Natural killer cell (primary cell): Measurements from ENCODE around the gene SMIM7. TPM values are rescaled to one million over a fixed set of nuclear protein-coding genes. Genes with fewer than 3 reads are reported as not detected.

Source experiments
- ATAC-seq, 3 donors: fragments of 150-1000 bp in 2 of 3; fragments of 200-7000 bp in 1 of 3; cut with Tn5 transposase; 1 replicate in 1 of 3; 2 replicates in 2 of 3; pipeline ENCODE4 v1.10.0; 2021; ENCODE audit warnings: mild to moderate bottlenecking in 2 of 3, moderate library complexity in 2 of 3
- DNase-seq, 2 donors: peaks; one replicate each; pipeline versions ENCODE4 v3.0.0 to v3.0.0-alpha.2; 2013 to 2021; ENCODE audit warnings: mixed read lengths in 1 of 2
- H3K27ac ChIP-seq: one replicate; pipeline ENCODE4 v1.5.1; 2013; ENCODE audit warnings: mild to moderate bottlenecking, low read length
- H3K27me3 ChIP-seq: one replicate; pipeline ENCODE4 v1.6.1; 2013; ENCODE audit warnings: low read length; ENCODE audit not compliant: control insufficient read depth, insufficient read depth
- H3K36me3 ChIP-seq: one replicate; pipeline ENCODE4 v1.6.1; 2013; ENCODE audit warnings: low read length; ENCODE audit not compliant: control insufficient read depth, insufficient read depth
- H3K4me1 ChIP-seq: one replicate; pipeline ENCODE4 v1.6.1; 2013; ENCODE audit warnings: low read length; ENCODE audit not compliant: control insufficient read depth, insufficient read depth
- H3K4me3 ChIP-seq: one replicate; pipeline ENCODE4 v1.5.1; 2013; ENCODE audit warnings: low read length
- H3K9me3 ChIP-seq: one replicate; pipeline ENCODE4 v1.6.1; 2013; ENCODE audit warnings: low read length; ENCODE audit not compliant: control insufficient read depth, insufficient read depth
- H3K27ac Mint-ChIP-seq, 2 donors: one replicate each; pipeline ENCODE4 v1.8.0; 2022; ENCODE audit warnings: mild to moderate bottlenecking in 2 of 2, mixed read lengths in 2 of 2, moderate library complexity in 1 of 2
- H3K27me3 Mint-ChIP-seq, 2 donors: one replicate each; pipeline ENCODE4 v1.8.0; 2022; ENCODE audit warnings: low read depth in 2 of 2, mixed read lengths in 2 of 2
- H3K36me3 Mint-ChIP-seq: one replicate; pipeline ENCODE4 v1.8.0; 2022; ENCODE audit warnings: mixed read lengths
- H3K4me1 Mint-ChIP-seq, 2 donors: one replicate each; pipeline ENCODE4 v1.8.0; 2022; ENCODE audit warnings: mixed read lengths in 2 of 2
- H3K4me3 Mint-ChIP-seq: one replicate; pipeline ENCODE4 v1.8.0; 2022; ENCODE audit warnings: mild to moderate bottlenecking, moderate library complexity, mixed read lengths
- H3K9me3 Mint-ChIP-seq, 2 donors: one replicate each; pipeline ENCODE4 v1.8.0; 2022; ENCODE audit warnings: mixed read lengths in 2 of 2
- WGBS: methylation state at CpG from one replicate; pipeline ENCODE4 v1.1.7; 2013; ENCODE audit warnings: missing lambda C conversion rate; ENCODE audit not compliant: insufficient coverage; 5-methylcytosine and 5-hydroxymethylcytosine counted together
- intact Hi-C: fragments of 100-400 bp; cut with micrococcal nuclease; formaldehyde crosslinking; loops from one replicate; pipeline ENCODE4 v1.14.2; 2022
- total RNA-seq, 4 donors: library from RNA; stranded (reverse); fragments of 120-200 nt in 1 of 4; gene quantifications; one replicate each; pipeline versions ENCODE4 v1.2.3 to v1.2.4, GENCODE V29; 2013 to 2022
- TF ChIP-seq, protein P1 (sequence below): fragments of 200-600 bp; IDR thresholded peaks from one replicate; pipeline ENCODE4 v1.8.0; 2022; ENCODE audit warnings: antibody characterized with exemption

The SMIM7 gene
- total RNA-seq, 3 donors from 2014 or later (not counting 1 experiment from before 2014, with no cell fraction given): 63.2 to 88.4 (median 76.0) TPM

GRCh38 chr19:16627193-16627927 lies 32.6 kb downstream of the SMIM7 start:
- peak overlapping the region; percentile 44 for H3K27ac ChIP-seq
- Mint-ChIP-seq H3K27me3 (no peaks in the 10 kb centered on the region), H3K36me3 (no peaks in the 10 kb centered on the region), H3K4me1 (peaks cover 28 to 43% of the 10 kb centered on the region in 2 donors), H3K9me3 (no peaks in the 10 kb centered on the region), H3K4me3 (peak overlapping the region; percentile 92), H3K27ac (peak overlapping the region; percentile 85 to 95)
- DNase-seq (peak; percentile 30 to 40), ATAC-seq (no peak)
- peak overlapping the region; percentile 65 for H3K4me3 ChIP-seq
- H3K27me3 ChIP-seq: no peaks in the 10 kb centered on the region
- TF ChIP-seq, protein P1, sequence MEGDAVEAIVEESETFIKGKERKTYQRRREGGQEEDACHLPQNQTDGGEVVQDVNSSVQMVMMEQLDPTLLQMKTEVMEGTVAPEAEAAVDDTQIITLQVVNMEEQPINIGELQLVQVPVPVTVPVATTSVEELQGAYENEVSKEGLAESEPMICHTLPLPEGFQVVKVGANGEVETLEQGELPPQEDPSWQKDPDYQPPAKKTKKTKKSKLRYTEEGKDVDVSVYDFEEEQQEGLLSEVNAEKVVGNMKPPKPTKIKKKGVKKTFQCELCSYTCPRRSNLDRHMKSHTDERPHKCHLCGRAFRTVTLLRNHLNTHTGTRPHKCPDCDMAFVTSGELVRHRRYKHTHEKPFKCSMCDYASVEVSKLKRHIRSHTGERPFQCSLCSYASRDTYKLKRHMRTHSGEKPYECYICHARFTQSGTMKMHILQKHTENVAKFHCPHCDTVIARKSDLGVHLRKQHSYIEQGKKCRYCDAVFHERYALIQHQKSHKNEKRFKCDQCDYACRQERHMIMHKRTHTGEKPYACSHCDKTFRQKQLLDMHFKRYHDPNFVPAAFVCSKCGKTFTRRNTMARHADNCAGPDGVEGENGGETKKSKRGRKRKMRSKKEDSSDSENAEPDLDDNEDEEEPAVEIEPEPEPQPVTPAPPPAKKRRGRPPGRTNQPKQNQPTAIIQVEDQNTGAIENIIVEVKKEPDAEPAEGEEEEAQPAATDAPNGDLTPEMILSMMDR: no peak
- H3K9me3 ChIP-seq: no peaks in the 10 kb centered on the region
- intact Hi-C loops: no loop called here
- peaks cover 16% of the 10 kb centered on the region for H3K36me3 ChIP-seq
- peaks cover 18% of the 10 kb centered on the region for H3K4me1 ChIP-seq
- WGBS: under 1% methylated on average over 52 of the region's 52 CpGs

DNA sequence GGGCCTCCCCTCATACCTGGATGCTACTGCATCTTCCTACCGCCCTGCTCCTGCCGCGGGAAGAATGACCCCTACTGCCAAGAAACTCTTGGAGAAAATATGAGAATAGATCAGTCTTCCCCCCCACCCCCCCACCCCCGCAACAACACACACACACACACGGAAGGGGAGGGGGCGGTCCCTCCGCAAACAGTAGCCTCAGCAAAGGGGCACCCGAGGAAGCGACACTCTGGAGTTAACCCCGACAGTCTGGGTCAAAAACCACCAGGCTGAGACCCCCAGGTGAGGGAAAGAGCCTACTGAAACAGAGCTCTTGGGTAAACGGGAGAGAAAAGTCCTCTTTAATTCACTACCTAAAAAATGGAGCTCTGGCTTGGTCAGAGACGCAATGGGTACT lies 33.1 kb downstream of the SMIM7 start:
- peaks cover 31 to 49% of the 10 kb centered on the region in 2 donors for H3K4me1 Mint-ChIP-seq
- WGBS: 5% methylated on average over 11 of the region's 12 CpGs
- ATAC-seq: no peak
- Histone ChIP-seq H3K27me3 (no peaks in the 10 kb centered on the region), H3K9me3 (no peaks in the 10 kb centered on the region), H3K4me1 (peaks cover 18% of the 10 kb centered on the region), H3K4me3 (peak overlapping the region; percentile 65), H3K27ac (peak overlapping the region; percentile 44), H3K36me3 (peaks cover 16% of the 10 kb centered on the region)
- TF ChIP-seq, protein P1: no peak
- H3K36me3 Mint-ChIP-seq: no peaks in the 10 kb centered on the region
- H3K27ac Mint-ChIP-seq: peak overlapping the region; percentile 85 to 95
- H3K27me3 Mint-ChIP-seq: no peaks in the 10 kb centered on the region
- H3K9me3 Mint-ChIP-seq: no peaks in the 10 kb centered on the region
- H3K4me3 Mint-ChIP-seq: peak overlapping the region; percentile 92
- intact Hi-C loops: no loop called here
- peak in 1 of 2 donors; percentile 16 for DNase-seq

DNA sequence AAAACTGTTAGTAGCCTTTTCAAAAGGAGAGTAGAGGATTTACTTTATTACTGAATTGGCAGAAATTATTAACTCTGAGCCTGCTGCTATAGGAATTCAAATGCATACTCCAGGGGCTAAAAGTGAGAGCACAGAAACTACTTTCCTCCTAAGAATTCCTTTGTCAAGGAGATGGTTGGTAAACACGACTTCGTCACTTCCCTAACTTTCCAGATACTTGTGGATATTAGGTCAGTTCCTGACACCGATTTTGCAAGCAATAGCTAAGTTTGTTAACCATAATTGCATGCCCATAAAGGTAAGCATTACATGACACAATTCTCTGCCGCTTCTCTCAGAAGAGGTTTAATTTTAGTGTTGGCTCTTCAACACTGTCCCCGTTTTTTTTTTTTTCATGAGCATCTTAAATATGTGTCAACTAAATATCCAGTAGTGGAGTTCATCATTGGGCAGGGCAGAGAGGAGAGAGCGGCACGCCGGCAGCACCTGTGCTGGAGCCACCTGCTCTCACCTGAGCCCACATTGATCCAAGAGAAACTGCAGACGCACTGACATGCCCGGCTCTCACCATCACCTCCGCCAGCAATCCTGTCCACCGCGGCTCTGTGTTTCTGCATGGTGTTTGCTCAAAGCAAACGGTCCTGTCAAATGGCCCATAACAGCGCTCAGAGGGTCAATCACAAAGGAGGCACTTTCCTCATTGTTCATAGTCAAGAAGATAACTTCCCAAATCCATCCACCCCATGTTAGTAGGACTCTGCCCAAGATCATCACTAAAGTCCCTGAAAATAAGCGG lies 34.6 kb downstream of the SMIM7 start:
- ATAC-seq: no peak
- H3K36me3 Mint-ChIP-seq: no peaks in the 10 kb centered on the region
- H3K27me3 Mint-ChIP-seq: no peaks in the 10 kb centered on the region
- intact Hi-C loops: no loop called here
- Histone ChIP-seq H3K27ac (no peak overlapping the region), H3K9me3 (no peaks in the 10 kb centered on the region), H3K27me3 (no peaks in the 10 kb centered on the region), H3K4me1 (peaks cover 20% of the 10 kb centered on the region), H3K36me3 (peaks cover 16% of the 10 kb centered on the region), H3K4me3 (no peak overlapping the region)
- H3K4me3 Mint-ChIP-seq: peak overlapping the region; percentile 92
- peaks cover 45 to 63% of the 10 kb centered on the region in 2 donors for H3K4me1 Mint-ChIP-seq
- WGBS: 95% methylated on average over 16 of the region's 16 CpGs
- H3K27ac Mint-ChIP-seq: peak overlapping the region; percentile 62 to 85
- TF ChIP-seq, protein P1: no peak
- no peaks in the 10 kb centered on the region for H3K9me3 Mint-ChIP-seq
- no peak for DNase-seq
